Amygdala (tissue), 56 donors: Measurements from ENCODE around the gene KLHDC7A.
"Not testable (repeated sequence)": the region's sequence is repeated elsewhere in the genome, so short reads cannot be mapped to it uniquely, and the experiment has no call there.

Source experiments
- DNase-seq, 56 donors: peaks; one replicate each; lab custom pipeline; 2025; lab: John Stamatoyannopoulos, UW

The KLHDC7A gene

GRCh38 chr1:18480315-18481189 lies at the start of gene KLHDC7A:
TSS of gene KLHDC7A (plus strand) at chr1:18480930. CDS start at chr1:18480982, 52 bp downstream.
- peak in 10 of 56 donors; percentile 5 to 43 (median 11) for DNase-seq

GRCh38 chr1:18434041-18434440 lies 46.7 kb upstream of the KLHDC7A start:
- no peak for DNase-seq

GRCh38 chr1:18440385-18441226 lies 40.1 kb upstream of the KLHDC7A start:
- DNase-seq: no peak

- no peak for DNase-seq
Observed at GRCh38 chr1:18443587-18444520, 36.9 kb upstream of the KLHDC7A start.

GRCh38 chr1:18444563-18444962 lies 36.2 kb upstream of the KLHDC7A start:
- DNase-seq: no peak

GRCh38 chr1:18446751-18447150 lies 34.0 kb upstream of the KLHDC7A start:
- no peak for DNase-seq

GRCh38 chr1:18447509-18448220 lies 33.1 kb upstream of the KLHDC7A start:
- no peak for DNase-seq

- DNase-seq: no peak
Observed at GRCh38 chr1:18448889-18449288, 31.8 kb upstream of the KLHDC7A start.

GRCh38 chr1:18452550-18452949 lies 28.2 kb upstream of the KLHDC7A start:
- no peak for DNase-seq

GRCh38 chr1:18458133-18459092 lies 22.3 kb upstream of the KLHDC7A start:
- DNase-seq: no peak

GRCh38 chr1:18461656-18462055 lies 19.1 kb upstream of the KLHDC7A start:
- no peak for DNase-seq

- DNase-seq: not testable (repeated sequence)
Observed at GRCh38 chr1:18462517-18462916, 18.2 kb upstream of the KLHDC7A start.

GRCh38 chr1:18463063-18463462 lies 17.7 kb upstream of the KLHDC7A start:
- no peak for DNase-seq

GRCh38 chr1:18463984-18464664 lies 16.6 kb upstream of the KLHDC7A start:
- DNase-seq: no peak

GRCh38 chr1:18464665-18465050 lies 16.1 kb upstream of the KLHDC7A start:
- no peak for DNase-seq

GRCh38 chr1:18466676-18467075 lies 14.1 kb upstream of the KLHDC7A start:
- DNase-seq: no peak

GRCh38 chr1:18468570-18468969 lies 12.2 kb upstream of the KLHDC7A start:
- no peak for DNase-seq

GRCh38 chr1:18469514-18469913 lies 11.2 kb upstream of the KLHDC7A start:
- DNase-seq: no peak
